Suprapubic skin (tissue), 4 donors: ENCODE results near the gene MAP3K6. TPM values are rescaled to one million over a fixed set of nuclear protein-coding genes. Genes with fewer than 3 reads are reported as not detected.

Source experiments
- DNase-seq, 2 donors: peaks; one replicate each; pipeline ENCODE4 v3.0.0-alpha.2; 2019; ENCODE audit warnings: low spot score in 2 of 2
- H3K27ac ChIP-seq: fragments of 200-600 bp; sonication (generic); one replicate; pipeline ENCODE4 v1.5.1; 2019
- H3K27me3 ChIP-seq: fragments of 200-600 bp; sonication (generic); one replicate; pipeline ENCODE4 v1.5.1; 2019
- H3K36me3 ChIP-seq: fragments of 200-600 bp; sonication (generic); one replicate; pipeline ENCODE4 v1.5.1; 2019
- H3K4me1 ChIP-seq: fragments of 200-600 bp; sonication (generic); one replicate; pipeline ENCODE4 v1.5.1; 2019
- H3K4me3 ChIP-seq: fragments of 200-600 bp; sonication (generic); one replicate; pipeline ENCODE4 v1.5.1; 2019; ENCODE audit warnings: mild to moderate bottlenecking
- H3K9me3 ChIP-seq: fragments of 200-600 bp; sonication (generic); one replicate; pipeline ENCODE4 v1.5.1; 2019
- CTCF ChIP-seq, 2 donors: fragments of 200-600 bp in 1 of 2; fragments of 450-650 bp in 1 of 2; sonication (generic) in 1 of 2; IDR thresholded peaks; one replicate each; pipeline ENCODE4 v1.5.1; 2016 to 2019; ENCODE audit warnings: antibody characterized with exemption in 2 of 2, mild to moderate bottlenecking in 1 of 2, moderate library complexity in 1 of 2
- EP300 ChIP-seq: sonication (generic); formaldehyde crosslinking; IDR thresholded peaks from one replicate; pipeline ENCODE4 v1.6.1; 2017; ENCODE audit warnings: antibody characterized with exemption
- POLR2A ChIP-seq, 2 donors: fragments of 450-650 bp; IDR thresholded peaks; one replicate each; pipeline ENCODE4 v1.6.1; 2017; ENCODE audit warnings: antibody characterized with exemption in 2 of 2, mild to moderate bottlenecking in 2 of 2, moderate library complexity in 2 of 2
- POLR2AphosphoS5 ChIP-seq, 3 donors: sonication (generic); formaldehyde crosslinking; IDR thresholded peaks; one replicate each; pipeline ENCODE4 v1.6.1; 2017; ENCODE audit warnings: antibody characterized with exemption in 3 of 3
- WGBS: methylation state at CpG from one replicate; pipeline ENCODE4 v1.1.5; 2018; 5-methylcytosine and 5-hydroxymethylcytosine counted together
- total RNA-seq, 4 donors: library from RNA; depleted of rRNA; stranded (reverse); fragments of >200 nt; gene quantifications; one replicate each; pipeline ENCODE4 v1.1.0, GENCODE V29; 2016

Gene MAP3K6
- total RNA-seq, 4 donors from 2014 or later = 85.4 to 147 (median 137) TPM

GRCh38 chr1:27380224-27380623 is 13.5 kb upstream of the MAP3K6 start:
- Histone ChIP-seq H3K36me3 (no peaks in the 10 kb centered on the region), H3K4me3 (no peak overlapping the region), H3K9me3 (no peaks in the 10 kb centered on the region), H3K4me1 (peaks cover 57% of the 10 kb centered on the region), H3K27ac (peak overlapping the region; percentile 66), H3K27me3 (no peaks in the 10 kb centered on the region)
- 81% methylated on average over 4 of the region's 4 CpGs for WGBS
- TF ChIP-seq POLR2A (IDR thresholded peaks at IDR 0.05) (no peak), EP300 (no peak), POLR2AphosphoS5 (IDR thresholded peaks at IDR 0.05) (no peak), CTCF (IDR thresholded peaks at IDR 0.05) (no peak)
- DNase-seq = peak in 1 of 2 donors; percentile 56

- TF ChIP-seq POLR2A (IDR thresholded peaks at IDR 0.05) (no peak), POLR2AphosphoS5 (IDR thresholded peaks at IDR 0.05) (no peak), CTCF (IDR thresholded peaks at IDR 0.05) (no peak), EP300 (no peak)
- DNase-seq = peak in 1 of 2 donors; percentile 59
- H3K36me3 ChIP-seq = no peaks in the 10 kb centered on the region
- no peaks in the 10 kb centered on the region for H3K27me3 ChIP-seq
- H3K9me3 ChIP-seq = no peaks in the 10 kb centered on the region
- 46% methylated on average over 4 of the region's 11 CpGs for WGBS
- peak overlapping the region; percentile 66 for H3K27ac ChIP-seq
- H3K4me1 ChIP-seq = peaks cover 57% of the 10 kb centered on the region
- no peak overlapping the region for H3K4me3 ChIP-seq
Measured at GRCh38 chr1:27379564-27380122, 12.9 kb upstream of the MAP3K6 start.

- TF ChIP-seq POLR2AphosphoS5 (IDR thresholded peaks at IDR 0.05) (no peak), CTCF (IDR thresholded peaks at IDR 0.05) (no peak), POLR2A (IDR thresholded peaks at IDR 0.05) (no peak), EP300 (no peak)
Measured at GRCh38 chr1:27377760-27378495, 11.2 kb upstream of the MAP3K6 start.

GRCh38 chr1:27374362-27375086 is 7.8 kb upstream of the MAP3K6 start, which contains the start of gene FCN3:
TSS of gene FCN3 (minus strand) at chr1:27374824. CDS start at chr1:27374818, 6 bp downstream.
- Histone ChIP-seq H3K4me3 (no peak within 1 kb of the TSS), H3K27me3 (no peaks in the 10 kb centered on the region), H3K27ac (no peak within 1 kb of the TSS), H3K4me1 (peaks cover 35% of the 10 kb centered on the region), H3K9me3 (no peaks in the 10 kb centered on the region), H3K36me3 (no peaks in the 10 kb centered on the region)
- no peak for DNase-seq
- WGBS = 85% methylated on average over 4 of the region's 4 CpGs
- TF ChIP-seq CTCF (IDR thresholded peaks at IDR 0.05) (no peak), POLR2AphosphoS5 (IDR thresholded peaks at IDR 0.05) (no peak)

More at GRCh38 chr1:27377760-27378495, 11.2 kb upstream of the MAP3K6 start:
- Histone ChIP-seq H3K36me3 (no peaks in the 10 kb centered on the region), H3K9me3 (no peaks in the 10 kb centered on the region), H3K4me3 (no peak overlapping the region), H3K27me3 (no peaks in the 10 kb centered on the region), H3K27ac (no peak overlapping the region), H3K4me1 (peaks cover 60% of the 10 kb centered on the region)
- WGBS = 36% methylated on average over 12 of the region's 12 CpGs
- DNase-seq = no peak
